CD4-positive, alpha-beta T cell (primary cell): Measurements from ENCODE around the gene TPGS2. TPM values are rescaled to one million over a fixed set of nuclear protein-coding genes. Genes with fewer than 3 reads are reported as not detected.

Experiments
- ATAC-seq: fragments of 200-7000 bp; cut with Tn5 transposase; one replicate; pipeline ENCODE4 v1.10.0; 2022; ENCODE audit warnings: mild to moderate bottlenecking; ENCODE audit not compliant: poor library complexity
- CTCF ChIA-PET: fragments of 350-600 bp; sonication (Branson Sonifier 250); formaldehyde crosslinking; loops from one replicate; lab custom pipeline; 2021; ENCODE audit warnings: antibody characterized with exemption, inconsistent platforms; lab: Charles Lee
- POLR2A ChIA-PET: fragments of 350-600 bp; sonication (Branson Sonifier 250); formaldehyde crosslinking; loops from one replicate; lab custom pipeline; 2021; ENCODE audit warnings: antibody characterized with exemption, inconsistent platforms; lab: Charles Lee
- DNase-seq, 14 experiments: peaks; one replicate each; pipeline ENCODE4 v3.0.0-alpha.2; 2013 to 2020; ENCODE audit warnings: mixed read lengths in 2 of 14
- H3K27ac ChIP-seq, 2 donors: one replicate each; pipeline versions ENCODE4 v1.5.1 to v1.7.0; 2013; ENCODE audit warnings: low read length in 2 of 2, low read depth in 1 of 2, mild to moderate bottlenecking in 1 of 2
- H3K27me3 ChIP-seq, 2 experiments: 1 replicate in 1 of 2; 2 replicates in 1 of 2; pipeline versions ENCODE4 v1.6.1 to v1.7.0; 2013; ENCODE audit warnings: low read length in 2 of 2, control low read depth in 1 of 2, mild to moderate bottlenecking in 1 of 2, moderate library complexity in 1 of 2; ENCODE audit not compliant: insufficient read depth in 2 of 2, control insufficient read depth in 1 of 2
- H3K36me3 ChIP-seq: one replicate; pipeline ENCODE4 v1.6.1; 2013; ENCODE audit warnings: low read length, control low read depth; ENCODE audit not compliant: insufficient read depth
- H3K4me1 ChIP-seq: one replicate; pipeline ENCODE4 v1.6.1; 2013; ENCODE audit warnings: low read length, control low read depth; ENCODE audit not compliant: insufficient read depth
- H3K4me3 ChIP-seq: one replicate; pipeline ENCODE4 v1.5.1; 2013; ENCODE audit warnings: mild to moderate bottlenecking, low read length, moderate library complexity
- H3K9me3 ChIP-seq, 2 experiments: 1 replicate in 1 of 2; 2 replicates in 1 of 2; pipeline versions ENCODE4 v1.6.1 to v1.7.0; 2013; ENCODE audit warnings: low read length in 2 of 2, mild to moderate bottlenecking in 2 of 2, control low read depth in 1 of 2, moderate library complexity in 1 of 2; ENCODE audit not compliant: control insufficient read depth in 1 of 2, insufficient read depth in 1 of 2
- H3K27ac Mint-ChIP-seq: one replicate; pipeline ENCODE4 v1.8.0; 2020; ENCODE audit warnings: mixed read lengths
- H3K27me3 Mint-ChIP-seq: one replicate; pipeline ENCODE4 v1.8.0; 2021; ENCODE audit warnings: mixed read lengths
- H3K36me3 Mint-ChIP-seq: one replicate; pipeline ENCODE4 v1.8.0; 2021; ENCODE audit warnings: low read depth, mixed read lengths
- H3K4me1 Mint-ChIP-seq: one replicate; pipeline ENCODE4 v1.8.0; 2021; ENCODE audit warnings: low read depth, mixed read lengths
- H3K4me3 Mint-ChIP-seq: one replicate; pipeline ENCODE4 v1.8.0; 2020; ENCODE audit warnings: mild to moderate bottlenecking, mixed read lengths
- H3K9me3 Mint-ChIP-seq: one replicate; pipeline ENCODE4 v1.8.0; 2020; ENCODE audit warnings: mixed read lengths
- intact Hi-C, 2 experiments: fragments of 100-400 bp; cut with DNase I in 1 of 2; cut with micrococcal nuclease in 1 of 2; formaldehyde crosslinking; loops; one replicate each; pipeline versions ENCODE4 v1.15.1 to v1.9.0; 2023 to 2025; cut with DNase I, micrococcal nuclease
- total RNA-seq, 174 experiments: library from RNA in 2 of 174; stranded (reverse) in 2 of 174; gene quantifications; one replicate each; pipeline ENCODE4 v1.2.3 and lab custom pipeline; 2021 to 2026
- TF ChIP-seq, protein P1 (sequence below): fragments of 200-600 bp; IDR thresholded peaks from one replicate; pipeline ENCODE4 v1.8.0; 2022; ENCODE audit warnings: antibody characterized with exemption, mild to moderate bottlenecking

TPGS2 gene
- total RNA-seq, 2 experiments from 2014 or later: 16.4 to 19.0 TPM

DNA sequence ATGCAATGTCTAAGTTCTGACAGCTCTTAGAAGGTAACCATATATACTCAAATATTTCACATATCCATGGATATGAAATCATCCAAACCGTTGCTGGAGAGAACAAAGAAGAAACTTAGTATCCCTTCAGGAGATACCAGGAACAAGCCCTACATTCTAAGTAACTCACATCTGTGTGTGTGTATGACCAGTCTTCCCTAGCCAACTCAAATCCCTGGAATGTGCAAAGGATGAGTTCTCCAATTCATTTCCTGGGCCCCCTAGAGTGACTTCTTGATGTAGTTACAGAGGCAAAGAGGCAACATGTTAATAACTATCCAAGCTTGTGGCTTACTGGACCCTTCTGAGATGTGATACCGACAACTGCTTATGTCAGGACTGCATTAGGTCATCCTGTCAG, 20.1 kb downstream of the TPGS2 start:
- Mint-ChIP-seq H3K9me3 (no peaks in the 10 kb centered on the region), H3K36me3 (peaks cover 70% of the 10 kb centered on the region), H3K4me1 (peaks cover 9% of the 10 kb centered on the region), H3K4me3 (no peak overlapping the region), H3K27me3 (no peaks in the 10 kb centered on the region), H3K27ac (no peak overlapping the region)
- TF ChIP-seq, protein P1, sequence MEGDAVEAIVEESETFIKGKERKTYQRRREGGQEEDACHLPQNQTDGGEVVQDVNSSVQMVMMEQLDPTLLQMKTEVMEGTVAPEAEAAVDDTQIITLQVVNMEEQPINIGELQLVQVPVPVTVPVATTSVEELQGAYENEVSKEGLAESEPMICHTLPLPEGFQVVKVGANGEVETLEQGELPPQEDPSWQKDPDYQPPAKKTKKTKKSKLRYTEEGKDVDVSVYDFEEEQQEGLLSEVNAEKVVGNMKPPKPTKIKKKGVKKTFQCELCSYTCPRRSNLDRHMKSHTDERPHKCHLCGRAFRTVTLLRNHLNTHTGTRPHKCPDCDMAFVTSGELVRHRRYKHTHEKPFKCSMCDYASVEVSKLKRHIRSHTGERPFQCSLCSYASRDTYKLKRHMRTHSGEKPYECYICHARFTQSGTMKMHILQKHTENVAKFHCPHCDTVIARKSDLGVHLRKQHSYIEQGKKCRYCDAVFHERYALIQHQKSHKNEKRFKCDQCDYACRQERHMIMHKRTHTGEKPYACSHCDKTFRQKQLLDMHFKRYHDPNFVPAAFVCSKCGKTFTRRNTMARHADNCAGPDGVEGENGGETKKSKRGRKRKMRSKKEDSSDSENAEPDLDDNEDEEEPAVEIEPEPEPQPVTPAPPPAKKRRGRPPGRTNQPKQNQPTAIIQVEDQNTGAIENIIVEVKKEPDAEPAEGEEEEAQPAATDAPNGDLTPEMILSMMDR: no peak
- DNase-seq (no peak), ATAC-seq (no peak)
- intact Hi-C loops: loop anchor here (1.0 to 5.0 kb wide), 4 partner anchors 120 to 791 kb away; no protein-coding TSS in a partner anchor
- no peak overlapping the region for H3K4me3 ChIP-seq
- ChIA-PET CTCF (interaction anchor here (0.9 to 1.2 kb wide), 2 partner anchors 20 to 791 kb away, joined by 3 read pairs; partner anchors contain the start of genes KIAA1328 and TPGS2), POLR2A (no interaction called here)
- H3K27me3 ChIP-seq: no peaks in the 10 kb centered on the region
- peaks cover 2% of the 10 kb centered on the region for H3K4me1 ChIP-seq
- H3K27ac ChIP-seq: no peak overlapping the region
- H3K9me3 ChIP-seq: no peaks in the 10 kb centered on the region
- peaks cover 58% of the 10 kb centered on the region for H3K36me3 ChIP-seq

- Mint-ChIP-seq H3K9me3 (no peaks in the 10 kb centered on the region), H3K36me3 (peaks cover 89% of the 10 kb centered on the region), H3K4me1 (peaks cover 5% of the 10 kb centered on the region), H3K4me3 (no peak overlapping the region), H3K27me3 (no peaks in the 10 kb centered on the region), H3K27ac (no peak overlapping the region)
- no peaks in the 10 kb centered on the region for H3K27me3 ChIP-seq
- ChIA-PET CTCF (no interaction called here), POLR2A (no interaction called here)
- ATAC-seq: no peak
- H3K9me3 ChIP-seq: no peaks in the 10 kb centered on the region
- no peak overlapping the region for H3K4me3 ChIP-seq
- no peak overlapping the region for H3K27ac ChIP-seq
- peaks cover 65% of the 10 kb centered on the region for H3K36me3 ChIP-seq
- intact Hi-C loops: loop anchor here (5.0 kb wide), 2 partner anchors 708 to 788 kb away; no protein-coding TSS in a partner anchor
- no peak for DNase-seq
- H3K4me1 ChIP-seq: peaks cover 2% of the 10 kb centered on the region
- TF ChIP-seq, protein P1: no peak
Observed at GRCh38 chr18:36805105-36805504, 23.7 kb downstream of the TPGS2 start.

- no peaks in the 10 kb centered on the region for H3K27me3 ChIP-seq
- POLR2A ChIA-PET: no interaction called here
- no peak for ATAC-seq
- Mint-ChIP-seq H3K4me3 (no peak overlapping the region), H3K9me3 (no peaks in the 10 kb centered on the region), H3K27me3 (no peaks in the 10 kb centered on the region), H3K4me1 (no peaks in the 10 kb centered on the region), H3K36me3 (peaks cover 97% of the 10 kb centered on the region), H3K27ac (no peak overlapping the region)
- intact Hi-C loops: no loop called here
- no peak overlapping the region for H3K27ac ChIP-seq
- no peaks in the 10 kb centered on the region for H3K9me3 ChIP-seq
- no peak for DNase-seq
- TF ChIP-seq, protein P1: no peak
- no peak overlapping the region for H3K4me3 ChIP-seq
- H3K4me1 ChIP-seq: no peaks in the 10 kb centered on the region
- H3K36me3 ChIP-seq: peaks cover 73% of the 10 kb centered on the region
- CTCF ChIA-PET: no interaction called here
Observed at GRCh38 chr18:36798738-36799473, 29.9 kb downstream of the TPGS2 start.
